Right renal cortex interstitium (tissue), 3 donors: ENCODE results near the gene DZIP1. TPM values are rescaled to one million over a fixed set of nuclear protein-coding genes. Genes with fewer than 3 reads are reported as not detected.
"Not testable (repeated sequence)": the region's sequence is repeated elsewhere in the genome, so short reads cannot be mapped to it uniquely, and the experiment has no call there.

Experiments used
- DNase-seq, 3 donors: peaks; one replicate each; pipeline ENCODE4 v3.0.0-alpha.2; 2013; ENCODE audit warnings: low read depth in 3 of 3, low spot score in 2 of 3
- polyA plus RNA-seq, 3 donors: library from polyadenylated mRNA; unstranded; fragments of 120-200 nt; gene quantifications; one replicate each; pipeline ENCODE4 v1.2.1, GENCODE V29; 2013; ENCODE audit not compliant: insufficient read length in 3 of 3

DZIP1 gene, protein sequence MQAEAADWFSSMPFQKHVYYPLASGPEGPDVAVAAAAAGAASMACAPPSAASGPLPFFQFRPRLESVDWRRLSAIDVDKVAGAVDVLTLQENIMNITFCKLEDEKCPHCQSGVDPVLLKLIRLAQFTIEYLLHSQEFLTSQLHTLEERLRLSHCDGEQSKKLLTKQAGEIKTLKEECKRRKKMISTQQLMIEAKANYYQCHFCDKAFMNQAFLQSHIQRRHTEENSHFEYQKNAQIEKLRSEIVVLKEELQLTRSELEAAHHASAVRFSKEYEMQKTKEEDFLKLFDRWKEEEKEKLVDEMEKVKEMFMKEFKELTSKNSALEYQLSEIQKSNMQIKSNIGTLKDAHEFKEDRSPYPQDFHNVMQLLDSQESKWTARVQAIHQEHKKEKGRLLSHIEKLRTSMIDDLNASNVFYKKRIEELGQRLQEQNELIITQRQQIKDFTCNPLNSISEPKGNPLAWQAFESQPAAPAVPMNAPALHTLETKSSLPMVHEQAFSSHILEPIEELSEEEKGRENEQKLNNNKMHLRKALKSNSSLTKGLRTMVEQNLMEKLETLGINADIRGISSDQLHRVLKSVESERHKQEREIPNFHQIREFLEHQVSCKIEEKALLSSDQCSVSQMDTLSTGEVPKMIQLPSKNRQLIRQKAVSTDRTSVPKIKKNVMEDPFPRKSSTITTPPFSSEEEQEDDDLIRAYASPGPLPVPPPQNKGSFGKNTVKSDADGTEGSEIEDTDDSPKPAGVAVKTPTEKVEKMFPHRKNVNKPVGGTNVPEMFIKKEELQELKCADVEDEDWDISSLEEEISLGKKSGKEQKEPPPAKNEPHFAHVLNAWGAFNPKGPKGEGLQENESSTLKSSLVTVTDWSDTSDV
- polyA plus RNA-seq, result 10 to 100 TPM; 60.4 to 64.8 (median 61.2) TPM

GRCh38 chr13:95644601-95645052 is at the start of gene DZIP1:
TSS of gene DZIP1 (minus strand) at chr13:95644706. CDS start at chr13:95642029, 2,677 bp downstream.
- peak in 2 of 3 donors; percentile 67 to 70 for DNase-seq

DNA sequence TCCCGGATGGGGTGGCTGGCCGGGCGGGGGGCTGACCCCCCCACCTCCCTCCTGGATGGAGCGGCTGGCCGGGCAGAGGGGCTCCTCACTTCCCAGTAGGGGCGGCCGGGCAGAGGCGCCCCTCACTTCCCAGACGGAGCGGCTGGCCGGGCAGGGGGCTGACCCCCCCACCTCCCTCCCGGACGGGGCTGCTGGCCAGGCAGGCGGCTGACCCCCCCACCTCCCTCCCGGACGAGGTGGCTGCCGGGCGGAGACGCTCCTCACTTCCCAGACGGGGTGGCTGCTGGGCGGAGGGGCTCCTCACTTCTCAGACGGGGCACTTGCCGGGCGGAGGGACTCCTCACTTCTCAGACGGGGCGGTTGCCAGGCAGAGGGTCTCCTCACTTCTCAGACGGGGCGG is 46.5 kb upstream of the DZIP1 start:
- not testable (repeated sequence) for DNase-seq

DNA sequence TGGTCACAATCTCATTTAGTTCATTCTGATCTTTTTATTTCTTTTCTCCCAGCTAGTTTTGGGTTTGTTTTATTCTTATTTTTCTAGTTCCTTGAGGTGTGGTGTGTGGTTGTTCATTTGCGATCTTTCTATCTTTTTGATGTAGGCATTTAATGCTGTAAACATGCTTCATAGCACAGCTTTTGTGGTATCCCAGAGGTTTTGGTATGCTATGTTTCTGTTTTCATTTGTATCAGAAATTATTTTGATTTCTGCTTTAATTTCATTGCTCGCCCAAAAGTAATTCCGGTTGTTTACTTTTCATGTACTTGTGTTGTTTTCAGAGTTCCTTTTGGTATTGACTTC is 45.0 kb upstream of the DZIP1 start:
- no peak for DNase-seq

- DNase-seq, result not testable (repeated sequence)
Measured at GRCh38 chr13:95684960-95685359, 40.5 kb upstream of the DZIP1 start.

- DNase-seq, result no peak
Measured at GRCh38 chr13:95684418-95684817, 39.9 kb upstream of the DZIP1 start.

DNA sequence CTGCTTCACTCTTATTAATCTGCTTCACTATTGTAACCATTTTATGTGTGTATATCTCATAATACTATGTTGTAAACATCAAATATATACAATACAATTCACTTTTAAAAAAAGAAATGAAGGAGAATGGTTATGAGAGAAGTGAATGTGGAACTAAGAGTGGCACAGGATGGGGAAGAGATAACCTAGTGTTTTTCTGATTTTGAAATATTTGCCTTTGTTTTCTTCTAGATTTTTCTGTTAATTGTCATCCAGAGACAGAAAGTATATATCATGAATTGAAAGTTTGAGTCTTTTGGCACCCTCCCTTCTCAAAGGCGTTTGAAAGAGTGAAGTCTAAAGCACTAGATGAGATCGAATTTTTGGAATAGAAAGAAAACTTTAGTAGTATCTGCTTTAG is 35.2 kb upstream of the DZIP1 start:
- no peak for DNase-seq

- DNase-seq, result no peak
Measured at GRCh38 chr13:95678967-95679366, 34.5 kb upstream of the DZIP1 start.

GRCh38 chr13:95677564-95678266 is 33.2 kb upstream of the DZIP1 start:
- DNase-seq, result peak in 2 of 3 donors; percentile 13 to 23

DNA sequence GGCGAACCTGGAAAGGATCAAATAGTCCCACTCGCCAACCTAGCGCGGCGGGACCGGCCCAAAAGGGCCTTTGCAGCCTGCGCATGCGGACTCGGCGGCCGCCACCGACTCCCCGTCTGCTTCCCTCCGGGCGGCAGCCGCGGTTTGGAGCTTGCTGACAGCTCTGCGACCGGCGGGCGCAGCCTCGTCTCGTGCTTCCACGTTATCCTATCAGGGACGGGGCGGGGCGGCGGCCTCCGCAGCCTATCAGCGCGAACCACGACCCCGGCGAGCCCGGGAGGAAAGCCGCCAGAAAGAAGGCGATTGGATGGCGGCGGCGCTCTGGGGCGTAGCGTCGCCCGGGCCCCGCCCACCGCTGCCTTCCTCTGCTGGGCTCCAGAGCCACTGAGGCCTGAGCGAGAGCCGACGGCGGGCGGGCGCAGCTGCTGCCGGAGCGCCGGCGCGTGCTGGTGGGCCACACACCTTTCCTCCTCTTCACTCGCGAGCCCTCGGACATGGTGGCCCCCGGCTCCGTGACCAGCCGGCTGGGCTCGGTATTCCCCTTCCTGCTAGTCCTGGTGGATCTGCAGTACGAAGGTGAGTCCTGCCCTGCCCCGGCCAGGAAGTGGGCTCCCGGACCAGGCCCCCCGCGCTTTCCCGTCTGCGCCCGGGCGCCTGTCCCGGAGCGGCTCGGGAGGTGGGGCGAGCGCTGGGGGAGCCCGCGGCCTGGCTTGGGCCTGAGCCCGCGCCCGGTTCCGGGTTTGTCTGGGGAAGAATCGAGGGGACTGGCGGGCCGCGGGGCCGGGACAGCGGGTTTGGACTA is 32.5 kb upstream of the DZIP1 start, which contains the start of gene DNAJC3:
DNAJC3 (plus strand) TSS at position 378 of the 802 bp plus-strand sequence; CDS start at position 495, 117 bp downstream.
- DNase-seq, result peak; percentile 90 to 93 (median 91)

DNA sequence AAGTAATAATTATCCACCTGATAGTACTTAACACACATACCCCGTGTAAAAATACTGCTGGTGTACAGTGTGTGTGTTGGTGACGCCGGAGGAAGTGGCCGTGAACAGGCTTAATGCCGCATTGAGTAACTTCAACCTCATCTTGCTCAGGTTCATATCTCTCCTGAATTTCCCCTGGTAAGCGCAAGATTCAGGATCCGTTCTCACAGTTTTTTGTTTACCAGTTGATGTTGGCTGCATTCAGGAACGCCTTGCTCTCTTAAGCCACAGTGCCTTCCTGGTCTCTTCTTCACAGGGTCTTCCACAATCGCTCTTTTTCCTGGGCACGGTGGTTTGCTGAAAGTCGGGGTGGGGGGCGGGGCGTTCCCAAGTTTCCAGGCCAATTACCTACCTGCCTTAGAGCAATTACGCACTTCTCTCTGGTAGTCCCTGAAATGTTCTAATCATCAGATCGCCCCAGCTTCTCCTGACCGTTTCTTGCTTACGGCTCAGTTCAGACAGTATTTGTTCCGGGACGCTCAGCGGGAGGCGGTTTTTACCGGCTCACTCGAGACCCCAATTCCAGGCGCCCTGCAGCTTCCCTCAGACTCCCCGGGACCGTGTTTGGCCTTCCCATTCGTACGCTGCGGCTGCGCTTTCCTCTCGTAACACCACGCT is 31.7 kb upstream of the DZIP1 start:
- peak; percentile 36 to 61 (median 41) for DNase-seq

GRCh38 chr13:95671597-95671996 is 27.1 kb upstream of the DZIP1 start:
- DNase-seq, result no peak

DNA sequence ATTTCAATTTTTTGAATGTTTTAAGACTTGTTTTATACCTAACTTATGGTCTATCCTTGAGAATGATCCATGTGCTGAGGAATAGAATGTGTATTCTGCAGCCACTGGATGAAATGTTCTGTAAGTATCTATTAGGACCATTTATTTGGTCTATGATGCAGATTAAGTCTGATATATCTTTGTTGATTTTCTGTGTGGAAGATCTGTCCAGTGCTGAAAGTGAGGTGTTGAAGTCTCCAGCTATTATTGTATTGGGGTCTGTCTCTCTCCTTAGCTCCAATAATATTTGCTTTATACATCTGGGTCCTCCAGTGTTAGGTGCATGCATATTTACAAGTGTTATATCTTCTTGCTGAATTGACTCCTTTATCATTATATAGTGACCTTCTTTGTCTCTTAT is 22.7 kb upstream of the DZIP1 start:
- DNase-seq, result not testable (repeated sequence)

GRCh38 chr13:95660981-95661581 is 16.6 kb upstream of the DZIP1 start:
- no peak for DNase-seq

DNA sequence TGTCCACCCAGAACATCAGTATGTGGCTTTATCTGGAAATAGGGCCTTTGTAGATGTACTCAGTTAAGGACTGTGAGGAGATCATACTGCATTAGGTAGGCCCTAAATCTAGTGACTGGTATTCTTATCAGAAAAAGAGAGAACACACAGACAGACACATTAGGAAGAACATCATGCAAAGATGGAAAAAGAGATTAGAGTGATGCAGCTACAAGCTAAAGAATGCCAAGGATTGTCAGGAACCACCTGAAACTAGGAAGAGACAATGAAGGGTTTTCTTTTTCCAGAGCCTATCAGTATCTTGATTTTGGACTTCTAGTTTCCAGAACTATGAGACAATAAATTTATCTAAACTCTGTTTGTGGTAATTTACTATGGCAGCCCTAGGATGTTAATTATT is 15.0 kb upstream of the DZIP1 start:
- DNase-seq, result no peak

GRCh38 chr13:95656386-95657015 is 12.0 kb upstream of the DZIP1 start:
- no peak for DNase-seq

GRCh38 chr13:95652821-95653220 is 8.3 kb upstream of the DZIP1 start:
- no peak for DNase-seq

GRCh38 chr13:95652244-95652764 is 7.8 kb upstream of the DZIP1 start:
- no peak for DNase-seq

- no peak for DNase-seq
Measured at GRCh38 chr13:95650696-95651095, 6.2 kb upstream of the DZIP1 start.
